ENCODE results near the gene CHCHD1.
"Not testable (repeated sequence)": the region's sequence is repeated elsewhere in the genome, so short reads cannot be mapped to it uniquely, and the experiment has no call there.

The CHCHD1 gene

GRCh38 chr10:73814276-73814895 is 32.5 kb downstream of the CHCHD1 start:
- DNase-seq = no peak

- DNase-seq = peak in 1 of 2 donors; percentile 30
Observed at GRCh38 chr10:73814896-73815718, 33.3 kb downstream of the CHCHD1 start.

- DNase-seq = no peak
Observed at GRCh38 chr10:73815719-73816030, 33.8 kb downstream of the CHCHD1 start.

- DNase-seq = no peak
Observed at GRCh38 chr10:73816917-73817729, 35.3 kb downstream of the CHCHD1 start.

GRCh38 chr10:73817826-73818225 is 36.0 kb downstream of the CHCHD1 start:
- no peak for DNase-seq

GRCh38 chr10:73818402-73818801 is 36.6 kb downstream of the CHCHD1 start:
- DNase-seq = no peak

GRCh38 chr10:73819081-73819480 is 37.2 kb downstream of the CHCHD1 start:
- DNase-seq = no peak

- DNase-seq = no peak
Observed at GRCh38 chr10:73819513-73820093, 37.8 kb downstream of the CHCHD1 start.

- no peak for DNase-seq
Observed at GRCh38 chr10:73823391-73823790, 41.5 kb downstream of the CHCHD1 start.

GRCh38 chr10:73824146-73824725 is 42.4 kb downstream of the CHCHD1 start:
- no peak for DNase-seq

GRCh38 chr10:73827346-73828089 is 45.7 kb downstream of the CHCHD1 start:
- no peak for DNase-seq

GRCh38 chr10:73828161-73828560 is 46.3 kb downstream of the CHCHD1 start:
- no peak for DNase-seq

- not testable (repeated sequence) for DNase-seq
Observed at GRCh38 chr10:73829090-73829489, 47.2 kb downstream of the CHCHD1 start.

All from CD4-positive, alpha-beta T cell treated with Interleukin-4 for 1 hour (primary cell).